T-helper 1 cell treated with Interleukin-12 subunit alpha and Interleukin-12 subunit beta and Interleukin-4 antibody, amounts not matched to agents 30 μg/mL and 1 μg/mL, for 36 hours (primary cell): ENCODE data around the gene TFRC.
A peak's percentile ranks its signal among the peaks of the same experiment; 100 is the strongest.
"Not testable (repeated sequence)": the region's sequence is repeated elsewhere in the genome, so short reads cannot be mapped to it uniquely, and the experiment has no call there.

Source experiments
- H3K27ac Mint-ChIP-seq: one replicate; pipeline ENCODE4 v1.8.0; 2021; ENCODE audit warnings: mild to moderate bottlenecking, mixed read lengths
- H3K27me3 Mint-ChIP-seq: one replicate; pipeline ENCODE4 v1.8.0; 2021; ENCODE audit warnings: low read depth, mixed read lengths
- H3K36me3 Mint-ChIP-seq: one replicate; pipeline ENCODE4 v1.8.0; 2021; ENCODE audit warnings: low read depth, mixed read lengths
- H3K4me1 Mint-ChIP-seq: one replicate; pipeline ENCODE4 v1.8.0; 2021; ENCODE audit warnings: low read depth, mixed read lengths
- H3K4me3 Mint-ChIP-seq: one replicate; pipeline ENCODE4 v1.8.0; 2021; ENCODE audit warnings: mild to moderate bottlenecking, moderate library complexity, mixed read lengths
- H3K9me3 Mint-ChIP-seq: one replicate; pipeline ENCODE4 v1.8.0; 2021; ENCODE audit warnings: mixed read lengths

The TFRC gene

DNA sequence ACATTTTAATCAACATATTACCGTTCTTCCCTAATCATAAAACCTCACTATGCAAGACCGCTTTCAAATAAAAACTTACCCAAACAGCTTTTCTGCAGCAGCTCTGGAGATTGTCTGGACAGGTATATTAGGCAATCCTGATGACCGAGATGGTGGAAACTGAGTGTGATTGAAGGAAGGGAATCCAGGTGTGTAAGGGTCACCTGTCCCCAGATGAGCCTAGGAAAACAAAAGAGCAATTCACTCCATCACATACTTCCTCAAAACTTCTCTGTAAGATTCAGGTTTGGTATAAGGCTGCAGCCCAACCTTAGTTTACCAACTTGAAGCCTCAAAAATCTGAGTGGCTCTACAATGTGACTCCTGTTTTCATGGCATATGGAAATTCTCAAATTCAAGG is 14.5 kb downstream of the TFRC start:
- no peak overlapping the region for H3K4me3 Mint-ChIP-seq
- H3K9me3 Mint-ChIP-seq: no peaks in the 10 kb centered on the region
- no peak overlapping the region for H3K27ac Mint-ChIP-seq
- peaks cover 63% of the 10 kb centered on the region for H3K36me3 Mint-ChIP-seq
- H3K27me3 Mint-ChIP-seq: no peaks in the 10 kb centered on the region
- peaks cover 34% of the 10 kb centered on the region for H3K4me1 Mint-ChIP-seq

GRCh38 chr3:196063971-196064370 is 17.9 kb downstream of the TFRC start:
- Mint-ChIP-seq H3K27me3 (no peaks in the 10 kb centered on the region), H3K4me3 (no peak overlapping the region), H3K36me3 (peaks cover 61% of the 10 kb centered on the region), H3K4me1 (peaks cover 28% of the 10 kb centered on the region), H3K27ac (peak overlapping the region; percentile 34), H3K9me3 (no peaks in the 10 kb centered on the region)

GRCh38 chr3:196063456-196063855 is 18.4 kb downstream of the TFRC start:
- H3K9me3 Mint-ChIP-seq: no peaks in the 10 kb centered on the region
- H3K4me3 Mint-ChIP-seq: no peak overlapping the region
- H3K36me3 Mint-ChIP-seq: peaks cover 63% of the 10 kb centered on the region
- H3K27me3 Mint-ChIP-seq: no peaks in the 10 kb centered on the region
- H3K4me1 Mint-ChIP-seq: peaks cover 28% of the 10 kb centered on the region
- H3K27ac Mint-ChIP-seq: peak overlapping the region; percentile 34

- peaks cover 66% of the 10 kb centered on the region for H3K36me3 Mint-ChIP-seq
- H3K4me3 Mint-ChIP-seq: no peak overlapping the region
- no peaks in the 10 kb centered on the region for H3K27me3 Mint-ChIP-seq
- H3K4me1 Mint-ChIP-seq: peaks cover 30% of the 10 kb centered on the region
- H3K27ac Mint-ChIP-seq: peak overlapping the region; percentile 13
- H3K9me3 Mint-ChIP-seq: no peaks in the 10 kb centered on the region
Observed at GRCh38 chr3:196063049-196063448, 18.8 kb downstream of the TFRC start.

DNA sequence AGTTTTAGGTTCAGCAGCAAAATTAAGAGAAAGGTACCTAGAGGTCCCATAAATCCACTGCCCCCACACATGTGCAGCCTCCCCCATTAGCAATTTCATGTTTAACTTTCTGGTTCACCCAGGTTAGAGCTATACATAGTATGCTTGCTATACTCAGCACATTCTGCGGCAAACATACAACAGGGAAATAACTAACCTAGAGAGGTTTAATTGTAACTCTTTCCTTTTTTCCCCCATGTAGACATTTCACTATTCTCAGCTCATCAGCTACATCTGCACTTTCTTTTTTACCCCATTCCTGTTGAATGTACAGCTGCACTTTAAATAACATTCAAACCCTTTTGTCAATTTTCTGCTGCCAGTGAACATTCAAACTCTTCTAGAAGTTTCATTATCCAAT is 21.1 kb downstream of the TFRC start:
- Mint-ChIP-seq H3K36me3 (peaks cover 65% of the 10 kb centered on the region), H3K27me3 (no peaks in the 10 kb centered on the region), H3K4me1 (peaks cover 20% of the 10 kb centered on the region), H3K27ac (no peak overlapping the region), H3K9me3 (no peaks in the 10 kb centered on the region), H3K4me3 (no peak overlapping the region)

DNA sequence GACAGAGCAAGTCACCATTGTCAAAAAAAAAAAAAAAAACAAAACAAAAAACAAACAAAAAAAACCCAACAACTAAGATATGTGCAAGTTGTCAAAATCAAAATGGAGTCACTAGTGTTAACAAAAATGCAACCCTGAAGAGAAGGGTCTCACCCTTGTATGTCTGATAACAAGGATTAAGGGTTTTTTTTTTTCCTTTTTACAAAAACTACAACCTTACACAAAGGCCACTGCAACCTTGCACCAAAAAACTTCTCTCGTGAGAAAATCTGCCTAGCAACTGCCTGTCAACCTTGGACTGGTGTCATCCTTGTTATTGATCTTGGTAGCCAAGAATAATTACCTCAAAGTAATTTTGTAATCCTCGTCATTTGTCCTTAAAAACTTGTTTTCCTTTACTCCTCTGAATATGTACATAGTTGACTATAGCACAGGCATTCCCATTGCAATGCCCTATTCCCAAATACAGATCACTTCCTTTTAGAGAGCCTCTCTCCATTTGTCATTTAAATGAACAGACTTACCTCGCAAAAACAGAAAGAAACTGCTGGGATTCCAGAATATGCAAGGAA is 24.0 kb downstream of the TFRC start:
- peaks cover 20% of the 10 kb centered on the region for H3K4me1 Mint-ChIP-seq
- no peak overlapping the region for H3K27ac Mint-ChIP-seq
- no peak overlapping the region for H3K4me3 Mint-ChIP-seq
- peaks cover 66% of the 10 kb centered on the region for H3K36me3 Mint-ChIP-seq
- no peaks in the 10 kb centered on the region for H3K27me3 Mint-ChIP-seq
- H3K9me3 Mint-ChIP-seq: no peaks in the 10 kb centered on the region

DNA sequence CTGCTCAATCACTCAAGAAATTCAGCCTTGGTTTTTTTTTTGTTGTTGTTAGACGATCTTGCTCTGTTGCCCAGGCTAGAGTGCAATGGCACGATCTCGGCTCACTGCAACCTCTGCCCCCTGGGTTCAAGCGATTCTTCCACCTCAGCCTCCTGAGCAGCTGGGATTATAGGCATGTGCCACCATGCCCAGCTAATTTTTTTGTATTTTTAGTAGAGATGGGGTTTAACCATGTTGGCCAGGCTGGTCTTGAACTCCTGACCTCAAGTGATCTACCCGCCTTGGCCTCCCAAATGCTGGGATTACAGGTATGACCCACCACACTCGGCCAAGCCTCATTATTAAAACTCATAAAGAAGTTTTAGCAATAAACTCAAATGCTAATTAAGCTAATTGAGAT is 25.5 kb downstream of the TFRC start:
- H3K27ac Mint-ChIP-seq, H3K9me3 Mint-ChIP-seq: not testable (repeated sequence)
- peaks cover 66% of the 10 kb centered on the region for H3K36me3 Mint-ChIP-seq

GRCh38 chr3:196055683-196056270 is 26.1 kb downstream of the TFRC start:
- Mint-ChIP-seq H3K4me3 (no peak overlapping the region), H3K9me3 (no peaks in the 10 kb centered on the region), H3K27ac (no peak overlapping the region), H3K4me1 (peaks cover 21% of the 10 kb centered on the region), H3K36me3 (peaks cover 66% of the 10 kb centered on the region), H3K27me3 (no peaks in the 10 kb centered on the region)

More for the DNA sequence above, 25.5 kb downstream of the TFRC start:
- H3K4me3 Mint-ChIP-seq, H3K27me3 Mint-ChIP-seq: not testable (repeated sequence)
- peaks cover 24% of the 10 kb centered on the region for H3K4me1 Mint-ChIP-seq

DNA sequence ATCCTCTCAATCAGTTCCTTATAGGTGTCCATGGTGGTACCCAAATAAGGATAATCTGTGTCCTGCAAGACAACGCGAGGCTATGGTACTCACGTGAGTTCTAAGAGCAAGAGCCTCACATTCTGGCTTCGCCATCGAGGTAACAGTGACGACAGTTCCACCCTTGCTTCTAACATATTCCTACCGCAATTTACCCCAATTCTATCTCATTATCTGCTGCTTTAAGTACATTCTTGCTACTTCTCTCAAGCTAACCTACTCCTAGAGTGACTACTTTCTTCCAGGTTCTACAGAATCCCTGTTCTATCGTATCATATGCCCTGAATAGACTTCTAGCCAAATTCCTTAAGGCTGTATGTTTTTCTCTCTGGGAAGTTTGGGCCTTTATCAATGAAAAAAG is 26.6 kb downstream of the TFRC start:
- H3K4me3 Mint-ChIP-seq: no peak overlapping the region
- no peaks in the 10 kb centered on the region for H3K27me3 Mint-ChIP-seq
- H3K9me3 Mint-ChIP-seq: no peaks in the 10 kb centered on the region
- no peak overlapping the region for H3K27ac Mint-ChIP-seq
- peaks cover 20% of the 10 kb centered on the region for H3K4me1 Mint-ChIP-seq
- H3K36me3 Mint-ChIP-seq: peaks cover 63% of the 10 kb centered on the region

- Mint-ChIP-seq H3K9me3 (no peaks in the 10 kb centered on the region), H3K36me3 (peaks cover 63% of the 10 kb centered on the region), H3K4me3 (no peak overlapping the region), H3K4me1 (peaks cover 19% of the 10 kb centered on the region), H3K27ac (peak overlapping the region; percentile 17), H3K27me3 (no peaks in the 10 kb centered on the region)
Observed at GRCh38 chr3:196054661-196055060, 27.2 kb downstream of the TFRC start.

DNA sequence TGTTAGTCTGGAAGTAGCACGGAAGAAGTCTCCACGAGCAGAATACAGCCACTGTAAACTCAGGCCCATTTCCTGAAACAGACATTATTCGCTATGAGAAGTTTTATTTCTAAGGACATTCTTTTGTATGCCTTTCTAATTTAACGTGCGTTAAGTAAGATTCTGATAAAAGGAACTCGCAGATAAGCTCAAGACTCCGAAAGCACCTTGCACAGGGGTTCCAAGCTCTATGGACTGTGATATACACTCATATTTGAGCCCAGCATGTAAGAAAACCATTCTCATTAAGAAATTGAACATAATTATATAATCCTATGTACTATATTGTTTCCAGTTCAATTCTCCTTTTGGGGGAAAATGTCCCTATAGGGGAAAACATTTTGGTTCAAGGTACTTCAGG is 28.4 kb downstream of the TFRC start:
- H3K27ac Mint-ChIP-seq: no peak overlapping the region
- H3K27me3 Mint-ChIP-seq: no peaks in the 10 kb centered on the region
- H3K4me3 Mint-ChIP-seq: no peak overlapping the region
- peaks cover 67% of the 10 kb centered on the region for H3K36me3 Mint-ChIP-seq
- no peaks in the 10 kb centered on the region for H3K9me3 Mint-ChIP-seq
- peaks cover 19% of the 10 kb centered on the region for H3K4me1 Mint-ChIP-seq

DNA sequence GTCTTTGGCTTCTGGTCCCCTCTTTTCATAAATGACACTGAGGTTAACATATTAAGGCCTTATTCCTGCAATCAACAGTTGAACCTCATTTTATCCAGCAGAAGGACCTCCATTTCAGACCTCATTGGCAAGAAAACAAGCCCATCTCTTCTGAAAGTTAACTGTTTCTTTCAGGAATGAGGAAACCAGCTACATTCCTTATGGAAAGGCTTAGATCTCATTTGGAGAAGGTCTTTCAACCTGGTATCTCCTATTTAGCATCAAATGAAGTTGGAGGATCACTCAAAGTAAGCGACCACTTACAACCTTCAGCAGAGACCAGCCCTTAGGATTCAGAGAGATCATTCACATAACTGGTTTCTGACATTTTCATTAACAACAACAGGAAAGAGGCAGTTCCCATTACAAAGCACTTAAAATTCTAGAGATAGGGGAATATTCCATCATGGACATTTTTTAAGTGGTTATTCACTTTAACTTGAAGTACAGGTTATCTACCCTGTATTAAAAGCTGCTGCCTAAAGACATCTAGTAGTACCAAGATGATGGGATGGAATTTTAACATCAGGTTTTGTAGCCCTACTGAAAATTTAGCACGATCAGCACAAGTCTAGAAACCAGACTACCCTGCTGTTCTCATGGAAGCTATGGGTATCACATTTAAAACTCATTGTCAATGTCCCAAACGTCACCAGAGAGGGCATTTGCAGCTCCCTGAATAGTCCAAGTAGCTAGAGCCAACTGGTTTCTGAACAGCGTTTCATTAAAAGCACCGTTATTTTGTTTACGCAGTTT is 30.4 kb downstream of the TFRC start:
- no peak overlapping the region for H3K4me3 Mint-ChIP-seq
- H3K36me3 Mint-ChIP-seq: peaks cover 54% of the 10 kb centered on the region
- no peaks in the 10 kb centered on the region for H3K9me3 Mint-ChIP-seq
- H3K27me3 Mint-ChIP-seq: no peaks in the 10 kb centered on the region
- H3K4me1 Mint-ChIP-seq: peaks cover 12% of the 10 kb centered on the region
- H3K27ac Mint-ChIP-seq: no peak overlapping the region

GRCh38 chr3:196050597-196050996 is 31.3 kb downstream of the TFRC start:
- H3K4me1 Mint-ChIP-seq: peaks cover 12% of the 10 kb centered on the region
- H3K27me3 Mint-ChIP-seq: no peaks in the 10 kb centered on the region
- H3K27ac Mint-ChIP-seq: no peak overlapping the region
- peaks cover 53% of the 10 kb centered on the region for H3K36me3 Mint-ChIP-seq
- H3K4me3 Mint-ChIP-seq: no peak overlapping the region
- H3K9me3 Mint-ChIP-seq: no peaks in the 10 kb centered on the region

DNA sequence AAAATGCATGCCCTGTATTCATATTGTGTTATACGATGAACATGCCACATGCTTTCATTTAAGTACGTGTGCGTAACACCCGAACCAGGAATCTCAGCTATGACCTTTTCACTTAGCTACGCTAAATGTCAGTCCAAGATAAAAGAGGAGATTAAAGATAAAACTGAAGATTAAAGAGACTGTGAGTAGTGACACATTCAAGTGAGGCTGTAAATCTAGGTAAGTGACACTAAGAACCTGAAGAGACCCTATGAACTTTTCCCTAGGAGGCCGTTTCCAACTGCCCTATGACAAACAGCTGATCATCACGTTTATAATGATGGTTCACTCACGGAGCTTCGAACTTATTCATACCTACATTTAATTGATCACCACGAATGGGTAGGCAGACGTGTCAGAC is 32.2 kb downstream of the TFRC start:
- Mint-ChIP-seq H3K27ac (peak overlapping the region; percentile 19), H3K9me3 (no peaks in the 10 kb centered on the region), H3K4me1 (peaks cover 9% of the 10 kb centered on the region), H3K36me3 (peaks cover 50% of the 10 kb centered on the region), H3K4me3 (no peak overlapping the region), H3K27me3 (no peaks in the 10 kb centered on the region)

DNA sequence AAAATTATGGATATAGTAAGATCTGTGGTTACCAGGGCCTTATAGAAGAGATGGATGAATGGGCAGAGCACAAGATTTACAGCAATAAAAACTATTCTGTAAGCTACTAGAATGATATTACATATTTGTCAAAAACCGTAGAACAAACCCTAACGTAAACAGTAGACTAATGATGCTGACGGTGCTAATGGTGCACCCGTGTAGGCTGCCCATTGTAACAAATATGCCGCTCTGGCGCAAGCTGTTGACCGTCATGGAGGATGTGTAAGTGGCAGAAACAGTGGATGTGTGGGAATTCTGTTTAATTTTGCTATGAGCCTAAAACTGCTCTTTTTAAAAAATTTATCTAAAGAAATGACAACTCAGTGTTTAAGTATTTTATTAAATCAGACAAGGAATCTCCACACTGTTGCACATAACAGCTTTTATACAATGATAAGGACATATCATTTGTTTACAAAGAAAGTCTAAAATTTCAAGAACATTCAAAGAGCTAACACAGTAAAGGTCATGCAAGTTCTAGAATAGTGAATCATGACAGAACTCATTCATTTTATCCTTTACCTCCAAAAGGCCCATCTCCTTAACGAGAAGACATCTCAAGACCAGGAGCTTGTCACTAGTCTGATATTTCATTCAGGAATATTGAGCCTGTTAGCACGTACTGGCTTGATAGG is 32.8 kb downstream of the TFRC start:
- H3K4me3 Mint-ChIP-seq: no peak overlapping the region
- no peaks in the 10 kb centered on the region for H3K9me3 Mint-ChIP-seq
- H3K36me3 Mint-ChIP-seq: peaks cover 46% of the 10 kb centered on the region
- H3K4me1 Mint-ChIP-seq: peaks cover 9% of the 10 kb centered on the region
- H3K27ac Mint-ChIP-seq: no peak overlapping the region
- no peaks in the 10 kb centered on the region for H3K27me3 Mint-ChIP-seq
